Myocyte (in vitro differentiated cells): ENCODE results near the gene ZNF732. TPM values are rescaled to one million over a fixed set of nuclear protein-coding genes. Genes with fewer than 3 reads are reported as not detected.
"Not testable (repeated sequence)": the region's sequence is repeated elsewhere in the genome, so short reads cannot be mapped to it uniquely, and the experiment has no call there.

Source experiments
- DNase-seq: peaks from one replicate; pipeline ENCODE4 v3.0.0-alpha.2; 2012; ENCODE audit warnings: low read depth
- microRNA counts: library from miRNA; unstranded; fragments of <30 nt; microRNA quantifications from one replicate; lab custom pipeline; 2016
- microRNA-seq: library from miRNA; unstranded; fragments of <30 nt; microRNA quantifications from one replicate; pipeline ENCODE4, GENCODE V29; 2016
- total RNA-seq: library from RNA; depleted of rRNA; stranded (reverse); fragments of >200 nt; gene quantifications from 2 replicates; pipeline ENCODE4 v1.2.3, GENCODE V29; 2014

The ZNF732 gene
- total RNA-seq, 1 donor from 2014 or later, result 0.08 TPM

DNA sequence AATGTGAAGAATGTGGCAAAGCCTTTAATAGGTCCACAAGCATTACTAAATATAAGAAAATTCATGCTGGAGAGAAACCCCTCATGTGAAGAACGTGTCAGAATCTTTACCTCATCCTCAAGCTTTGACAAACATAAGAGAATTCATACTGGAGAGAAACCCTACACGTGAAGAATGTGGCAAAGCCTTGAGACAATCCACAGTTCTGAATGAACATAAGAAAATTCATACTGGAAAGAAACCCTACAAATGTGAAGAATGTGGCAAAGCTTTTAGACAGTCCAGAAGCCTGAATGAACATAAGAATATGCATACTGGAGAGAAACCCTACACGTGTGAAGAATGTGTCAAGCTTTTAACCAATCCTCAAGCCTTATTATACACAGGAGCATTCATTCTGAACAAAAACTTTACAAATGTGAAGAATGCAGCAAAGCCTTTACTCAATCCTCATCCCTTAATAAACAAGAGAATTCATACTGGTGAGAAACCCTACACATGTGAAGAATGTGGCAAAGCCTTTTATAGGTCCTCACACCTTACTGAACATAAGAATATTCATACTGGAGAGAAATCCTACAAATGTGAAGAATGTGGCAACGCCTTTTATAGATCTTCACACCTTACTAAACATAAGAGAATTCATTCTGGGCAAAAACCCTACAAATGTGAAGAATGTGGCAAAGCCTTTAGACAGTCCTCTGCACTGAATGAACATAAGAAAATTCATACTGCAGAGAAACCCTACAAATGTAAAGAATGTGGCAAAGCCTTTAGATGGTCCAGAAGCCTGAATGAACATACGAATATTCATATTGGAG is 51.1 kb downstream of the ZNF732 start:
- no peak for DNase-seq

DNA sequence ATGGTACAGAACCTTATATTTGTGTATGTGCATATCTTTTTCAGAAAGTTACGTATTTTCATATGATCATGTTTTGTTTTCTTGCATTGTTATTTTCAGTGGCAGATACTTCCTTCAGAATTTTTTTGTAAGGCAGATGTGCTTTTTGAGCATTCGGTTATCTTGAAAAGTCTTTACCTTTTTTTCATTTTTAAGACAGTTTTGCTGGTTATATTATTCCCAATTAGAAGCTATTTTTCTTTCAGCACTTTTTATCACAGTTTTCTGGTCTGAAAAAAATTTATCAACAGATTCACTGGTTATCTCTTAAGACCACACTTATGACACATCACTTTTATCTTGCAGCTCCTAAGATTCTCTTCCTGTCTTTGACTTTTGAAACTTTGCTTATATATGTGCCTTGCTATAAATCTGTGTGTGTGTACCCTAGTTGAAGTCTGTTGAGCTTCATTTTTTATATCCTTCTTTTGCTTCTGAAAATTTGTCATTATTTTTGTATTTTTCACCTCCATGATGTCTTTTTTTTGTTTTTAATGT is 53.1 kb downstream of the ZNF732 start:
- DNase-seq, result no peak

DNA sequence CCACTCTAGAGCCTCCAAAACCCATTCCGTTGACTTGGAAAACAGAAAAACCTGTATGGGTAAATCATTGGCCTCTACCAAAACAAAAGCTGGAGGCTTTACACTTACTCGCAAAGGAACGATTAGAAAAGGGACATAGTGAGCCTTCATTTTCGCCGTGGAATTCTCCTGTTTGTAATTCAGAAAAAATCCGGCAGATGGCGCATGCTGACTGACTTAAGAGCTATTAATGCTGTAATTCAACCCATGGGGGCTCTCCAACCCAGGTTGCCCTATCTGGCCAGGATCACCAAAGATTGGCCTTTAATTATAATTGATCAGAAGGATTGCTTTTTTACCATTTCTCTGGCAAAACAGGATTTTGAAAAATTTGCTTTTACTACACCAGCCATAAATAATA is 60.8 kb downstream of the ZNF732 start:
- DNase-seq, result no peak

DNA sequence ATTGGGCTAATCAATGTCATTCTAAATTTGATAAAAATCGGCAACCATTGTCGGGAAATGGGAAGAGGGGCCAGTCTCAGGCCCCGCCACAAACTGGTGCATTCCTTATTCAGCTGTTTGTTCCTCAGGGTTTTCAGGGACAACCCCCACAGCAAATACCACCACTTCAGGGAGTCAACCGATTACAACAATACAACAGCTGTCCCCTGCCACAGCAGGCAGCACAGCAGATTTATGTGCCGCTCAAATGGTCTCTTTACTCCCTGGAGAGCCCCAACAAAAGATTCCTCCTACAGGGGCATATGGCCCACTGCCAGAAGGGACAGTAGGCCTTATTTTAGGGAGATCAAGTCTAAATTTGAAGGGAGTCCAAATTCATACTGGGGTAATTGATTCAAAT is 61.8 kb downstream of the ZNF732 start:
- DNase-seq, result peak; percentile 7

DNA sequence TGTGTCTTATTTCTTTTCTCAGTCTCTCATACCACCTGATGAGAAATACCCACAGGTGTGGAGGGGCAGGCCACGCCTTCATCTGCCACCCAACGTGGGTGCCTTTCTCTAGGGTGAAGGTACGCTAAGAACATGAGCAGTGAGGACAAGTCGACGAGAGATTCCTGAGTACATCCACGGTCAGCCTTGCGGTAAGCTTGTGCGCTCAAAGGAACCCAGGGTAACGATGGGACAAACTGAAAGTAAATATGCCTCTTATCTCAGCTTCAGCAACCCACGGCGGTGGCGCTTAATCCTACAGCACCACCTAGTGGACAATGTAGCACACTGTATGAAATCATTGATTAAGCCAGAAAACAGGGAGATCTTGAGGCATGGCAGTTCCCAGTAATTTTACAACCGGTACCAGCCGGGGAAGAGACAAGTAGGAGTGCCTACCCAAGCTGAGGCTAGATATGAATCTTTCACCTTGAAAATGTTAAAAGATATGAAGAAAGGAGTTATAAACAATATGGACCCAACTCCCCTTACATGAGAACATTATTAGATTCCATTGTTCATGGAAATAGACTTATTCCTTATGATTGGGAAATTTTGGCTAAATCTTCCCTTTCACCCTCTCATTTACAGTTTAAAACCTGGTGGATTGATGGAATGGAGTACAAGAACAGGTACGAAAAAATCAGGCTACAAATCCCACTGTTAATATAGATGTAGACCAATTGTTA is 63.0 kb downstream of the ZNF732 start:
- DNase-seq, result peak; percentile 21

DNA sequence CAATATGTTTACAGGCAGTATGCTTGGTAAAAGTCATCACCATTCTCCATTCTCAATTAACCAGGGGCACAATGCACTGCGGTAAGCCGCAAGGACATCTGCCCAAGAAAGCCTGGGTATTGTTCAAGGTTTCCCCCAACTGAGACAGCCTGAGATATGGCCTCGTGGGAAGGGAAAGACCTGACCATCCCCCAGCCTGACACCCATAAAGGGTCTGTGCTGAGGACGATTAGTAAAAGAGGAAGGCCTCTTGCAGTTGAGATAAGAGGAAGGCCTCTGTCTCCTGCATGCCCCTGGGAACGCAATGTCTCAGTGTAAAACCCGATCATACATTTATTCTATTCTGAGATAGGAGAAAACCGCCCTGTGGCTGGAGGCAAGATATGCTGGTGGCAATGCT is 63.9 kb downstream of the ZNF732 start:
- not testable (repeated sequence) for DNase-seq

DNA sequence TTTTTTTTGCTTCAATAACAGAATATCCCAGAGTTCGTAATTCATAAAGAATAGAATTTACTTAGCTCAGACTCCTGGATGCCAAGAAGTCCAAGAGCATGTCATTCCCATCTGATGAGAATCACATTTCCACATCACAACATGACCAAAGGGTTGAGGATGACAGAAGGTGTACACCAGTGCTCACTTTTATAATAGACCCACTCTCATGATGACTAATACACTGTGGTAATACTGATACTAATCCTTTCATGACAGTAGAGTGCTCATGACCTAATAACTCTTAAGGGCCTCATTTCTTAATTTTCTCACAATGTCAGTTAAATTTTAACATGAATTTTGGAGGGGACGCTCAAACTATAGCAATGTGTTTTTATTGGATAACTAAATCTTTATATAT is 69.2 kb downstream of the ZNF732 start:
- DNase-seq, result no peak

DNA sequence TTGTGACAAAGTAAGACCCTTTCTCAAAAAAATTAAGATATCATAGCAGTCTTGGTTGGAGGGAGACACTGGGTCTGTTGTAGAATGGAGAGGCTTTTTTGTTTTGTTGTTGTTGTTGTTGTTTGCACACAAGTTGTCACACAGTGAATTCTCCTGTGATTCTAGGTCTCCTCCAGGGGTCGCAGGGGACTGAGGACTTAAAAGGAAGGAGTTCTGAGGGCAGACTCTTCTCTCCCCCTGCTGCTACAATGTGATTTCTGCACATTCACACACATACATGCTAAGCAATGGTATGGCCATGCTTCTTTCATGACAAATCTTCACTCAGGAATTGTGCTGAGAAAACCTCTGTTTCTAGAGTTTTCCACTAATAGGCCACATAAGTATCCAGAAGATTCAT is 71.1 kb downstream of the ZNF732 start:
- DNase-seq, result no peak

DNA sequence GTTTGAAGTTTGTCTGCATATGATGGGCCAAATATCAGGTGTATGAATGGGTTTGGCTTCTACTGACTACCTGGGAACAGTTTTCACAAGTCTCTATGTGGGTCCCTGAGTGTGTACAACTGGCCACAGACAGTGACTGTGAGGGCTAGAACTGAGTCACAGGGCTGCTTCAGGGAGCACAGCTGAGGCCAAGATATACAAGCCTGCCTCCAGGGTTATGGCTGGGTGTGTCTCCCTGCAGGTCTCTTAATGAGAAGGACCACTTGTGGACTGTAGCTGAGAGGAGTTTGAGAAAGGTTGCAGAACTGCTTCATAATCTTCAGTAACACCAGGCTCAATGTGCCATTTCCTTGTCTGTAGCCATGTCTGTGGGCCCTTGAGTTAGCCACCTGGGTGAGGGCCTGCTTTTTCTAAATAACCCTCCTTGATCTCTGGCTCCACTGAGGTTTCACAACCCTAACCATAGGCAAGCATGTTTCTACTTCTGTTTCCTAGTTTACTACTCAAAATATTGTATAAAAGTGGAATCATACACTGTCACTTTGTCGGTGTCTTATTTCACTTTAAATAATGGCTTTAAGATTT is 81.3 kb downstream of the ZNF732 start:
- DNase-seq, result no peak

MicroRNAs encoded within 50 kb of the gene (microRNA counts, 767-probe panel; counts per million panel counts)
- not detected for microRNA hsa-miR-571 (lab: Ali Mortazavi, UCI)

Small RNA genes lying within 50 kb of the gene (microRNA-seq; reads per million reads assigned to microRNA genes)
- not detected for gene MIR571

Other genes with a start within 250 kb of the ZNF732 start
- 4.3 and 4.9 TPM in 2 replicates for gene ZNF718, start 181.0 kb downstream of the ZNF732 start, total RNA-seq
- gene ZNF141, start 32.3 kb upstream of the ZNF732 start, total RNA-seq, result 8.1 and 8.5 TPM in 2 replicates
- gene ZNF721, start 193.7 kb upstream of the ZNF732 start, total RNA-seq, result 25.2 and 25.9 TPM in 2 replicates
- 23.5 and 27.2 TPM in 2 replicates for gene PIGG, start 193.7 kb upstream of the ZNF732 start, total RNA-seq